SK-N-SH treated with all-trans-retinoic acid at 6 μM for 48 hours (cell line): ENCODE results near the gene TBKBP1.

Source experiments
- ATAC-seq: fragments of 200-7000 bp; cut with Tn5 transposase; 3 replicates; pipeline ENCODE4 v1.9.1; 2020; ENCODE audit warnings: mild to moderate bottlenecking, moderate library complexity
- ARNTL ChIP-seq: fragments of 450-650 bp; formaldehyde crosslinking; IDR thresholded peaks from 2 replicates; pipeline ENCODE4 v1.5.0; 2020; ENCODE audit warnings: low read depth, mild to moderate bottlenecking, moderate library complexity, borderline replicate concordance
- BACH2 ChIP-seq: fragments of 250-450 bp; sonication (Bioruptor Pico); IDR thresholded peaks from 2 replicates; pipeline ENCODE4 v1.9.0; 2021; ENCODE audit warnings: mild to moderate bottlenecking, borderline replicate concordance
- CSDC2 ChIP-seq: fragments of 250-450 bp; sonication (Bioruptor Pico); IDR thresholded peaks from 2 replicates; pipeline ENCODE4 v1.5.0; 2020; ENCODE audit warnings: mild to moderate bottlenecking, moderate library complexity
- ESRRG ChIP-seq: fragments of 250-450 bp; sonication (Bioruptor Pico); IDR thresholded peaks from 2 replicates; pipeline ENCODE4 v1.6.1; 2021; ENCODE audit warnings: mild to moderate bottlenecking
- GLIS3 ChIP-seq: fragments of 250-450 bp; sonication (Bioruptor Pico); IDR thresholded peaks from 2 replicates; pipeline ENCODE4 v1.5.0; 2020; ENCODE audit warnings: mild to moderate bottlenecking, moderate library complexity
- ISL1 ChIP-seq: fragments of 250-450 bp; sonication (Bioruptor Pico); IDR thresholded peaks from 2 replicates; pipeline ENCODE4 v2.1.2; 2022; ENCODE audit warnings: mild to moderate bottlenecking, moderate library complexity
- PPARA ChIP-seq: fragments of 250-450 bp; sonication (Bioruptor Pico); IDR thresholded peaks from 2 replicates; pipeline ENCODE4 v1.5.0; 2020; ENCODE audit warnings: mild to moderate bottlenecking, borderline replicate concordance
- RARB ChIP-seq: fragments of 250-450 bp; sonication (Bioruptor Pico); IDR thresholded peaks from 2 replicates; pipeline ENCODE4 v1.8.0; 2021; ENCODE audit warnings: mild to moderate bottlenecking, moderate library complexity
- SNAI2 ChIP-seq: fragments of 250-450 bp; sonication (Bioruptor Pico); IDR thresholded peaks from 2 replicates; pipeline ENCODE4 v1.5.0; 2020; ENCODE audit warnings: mild to moderate bottlenecking, moderate library complexity
- TCF4 ChIP-seq: fragments of 250-450 bp; sonication (Bioruptor Pico); IDR thresholded peaks from 2 replicates; pipeline ENCODE4 v1.8.0; 2021; ENCODE audit warnings: mild to moderate bottlenecking, moderate library complexity, borderline replicate concordance
- TOX ChIP-seq: fragments of 250-450 bp; sonication (Bioruptor Pico); IDR thresholded peaks from 2 replicates; pipeline ENCODE4 v1.8.0; 2021; ENCODE audit warnings: mild to moderate bottlenecking, moderate library complexity, borderline replicate concordance
- ZC3H10 ChIP-seq: fragments of 250-450 bp; sonication (Bioruptor Pico); IDR thresholded peaks from 2 replicates; pipeline ENCODE4 v1.5.1; 2021; ENCODE audit warnings: mild to moderate bottlenecking, moderate library complexity
- ZFP3 ChIP-seq: fragments of 250-450 bp; sonication (Bioruptor Pico); IDR thresholded peaks from 2 replicates; pipeline ENCODE4 v1.5.0; 2020; ENCODE audit warnings: mild to moderate bottlenecking, moderate library complexity
- ZFP30 ChIP-seq: fragments of 450-650 bp; formaldehyde crosslinking; IDR thresholded peaks from 2 replicates; pipeline ENCODE4 v1.5.0; 2022; ENCODE audit warnings: mild to moderate bottlenecking, moderate library complexity
- ZNF565 ChIP-seq: fragments of 450-650 bp; formaldehyde crosslinking; conservative IDR thresholded peaks from 2 replicates; pipeline ENCODE4 v1.5.0; 2020; ENCODE audit warnings: low read depth, mild to moderate bottlenecking, moderate library complexity
- ZNF70 ChIP-seq: fragments of 450-650 bp; formaldehyde crosslinking; IDR thresholded peaks from 2 replicates; pipeline ENCODE4 v1.5.0; 2020; ENCODE audit warnings: mild to moderate bottlenecking, moderate library complexity
- TF ChIP-seq, protein P1 (sequence below): fragments of 250-450 bp; sonication (Bioruptor Pico); IDR thresholded peaks from 2 replicates; pipeline ENCODE4 v1.5.0; 2020; ENCODE audit warnings: mild to moderate bottlenecking, moderate library complexity
- TF ChIP-seq, protein P2 (sequence below): fragments of 250-450 bp; sonication (Bioruptor Pico); IDR thresholded peaks from 2 replicates; pipeline ENCODE4 v1.8.0; 2021; ENCODE audit warnings: low read depth, mild to moderate bottlenecking, moderate library complexity, borderline replicate concordance
- TF ChIP-seq, protein P3 (sequence below): fragments of 250-450 bp; sonication (Bioruptor Pico); IDR thresholded peaks from 2 replicates; pipeline ENCODE4 v1.5.1; 2021; ENCODE audit warnings: mild to moderate bottlenecking, moderate library complexity
- TF ChIP-seq, protein P4 (sequence below): fragments of 250-450 bp; sonication (Bioruptor Pico); IDR thresholded peaks from 2 replicates; pipeline ENCODE4 v1.8.0; 2020; ENCODE audit warnings: mild to moderate bottlenecking, moderate library complexity, borderline replicate concordance

TBKBP1 gene

DNA sequence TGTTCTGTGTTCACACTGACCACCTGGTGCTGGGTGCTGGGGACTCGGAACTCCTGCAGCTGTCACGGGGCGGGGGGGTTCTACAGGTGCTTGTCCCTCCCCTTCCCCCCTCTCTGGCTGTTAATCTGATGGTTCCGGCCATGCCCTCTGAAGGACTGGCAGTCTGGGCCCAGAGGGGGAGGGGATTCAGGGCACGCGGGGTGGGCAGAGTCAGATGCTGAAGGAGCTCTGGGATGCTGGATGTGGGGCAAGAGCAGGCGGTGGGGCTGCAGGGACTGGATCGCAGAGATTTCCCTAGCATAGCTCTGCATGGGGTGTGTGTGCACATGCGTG lies 33.7 kb downstream of the TBKBP1 start (continued):
- TF ChIP-seq, protein P1, sequence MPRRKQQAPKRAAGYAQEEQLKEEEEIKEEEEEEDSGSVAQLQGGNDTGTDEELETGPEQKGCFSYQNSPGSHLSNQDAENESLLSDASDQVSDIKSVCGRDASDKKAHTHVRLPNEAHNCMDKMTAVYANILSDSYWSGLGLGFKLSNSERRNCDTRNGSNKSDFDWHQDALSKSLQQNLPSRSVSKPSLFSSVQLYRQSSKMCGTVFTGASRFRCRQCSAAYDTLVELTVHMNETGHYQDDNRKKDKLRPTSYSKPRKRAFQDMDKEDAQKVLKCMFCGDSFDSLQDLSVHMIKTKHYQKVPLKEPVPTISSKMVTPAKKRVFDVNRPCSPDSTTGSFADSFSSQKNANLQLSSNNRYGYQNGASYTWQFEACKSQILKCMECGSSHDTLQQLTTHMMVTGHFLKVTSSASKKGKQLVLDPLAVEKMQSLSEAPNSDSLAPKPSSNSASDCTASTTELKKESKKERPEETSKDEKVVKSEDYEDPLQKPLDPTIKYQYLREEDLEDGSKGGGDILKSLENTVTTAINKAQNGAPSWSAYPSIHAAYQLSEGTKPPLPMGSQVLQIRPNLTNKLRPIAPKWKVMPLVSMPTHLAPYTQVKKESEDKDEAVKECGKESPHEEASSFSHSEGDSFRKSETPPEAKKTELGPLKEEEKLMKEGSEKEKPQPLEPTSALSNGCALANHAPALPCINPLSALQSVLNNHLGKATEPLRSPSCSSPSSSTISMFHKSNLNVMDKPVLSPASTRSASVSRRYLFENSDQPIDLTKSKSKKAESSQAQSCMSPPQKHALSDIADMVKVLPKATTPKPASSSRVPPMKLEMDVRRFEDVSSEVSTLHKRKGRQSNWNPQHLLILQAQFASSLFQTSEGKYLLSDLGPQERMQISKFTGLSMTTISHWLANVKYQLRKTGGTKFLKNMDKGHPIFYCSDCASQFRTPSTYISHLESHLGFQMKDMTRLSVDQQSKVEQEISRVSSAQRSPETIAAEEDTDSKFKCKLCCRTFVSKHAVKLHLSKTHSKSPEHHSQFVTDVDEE (CRISPR knock-in tag), result no peak
- TF ChIP-seq ZFP3 (no peak), ZNF70 (CRISPR knock-in tag) (no peak), ISL1 (CRISPR knock-in tag) (no peak), RARB (no peak), CSDC2 (CRISPR knock-in tag) (no peak)

DNA sequence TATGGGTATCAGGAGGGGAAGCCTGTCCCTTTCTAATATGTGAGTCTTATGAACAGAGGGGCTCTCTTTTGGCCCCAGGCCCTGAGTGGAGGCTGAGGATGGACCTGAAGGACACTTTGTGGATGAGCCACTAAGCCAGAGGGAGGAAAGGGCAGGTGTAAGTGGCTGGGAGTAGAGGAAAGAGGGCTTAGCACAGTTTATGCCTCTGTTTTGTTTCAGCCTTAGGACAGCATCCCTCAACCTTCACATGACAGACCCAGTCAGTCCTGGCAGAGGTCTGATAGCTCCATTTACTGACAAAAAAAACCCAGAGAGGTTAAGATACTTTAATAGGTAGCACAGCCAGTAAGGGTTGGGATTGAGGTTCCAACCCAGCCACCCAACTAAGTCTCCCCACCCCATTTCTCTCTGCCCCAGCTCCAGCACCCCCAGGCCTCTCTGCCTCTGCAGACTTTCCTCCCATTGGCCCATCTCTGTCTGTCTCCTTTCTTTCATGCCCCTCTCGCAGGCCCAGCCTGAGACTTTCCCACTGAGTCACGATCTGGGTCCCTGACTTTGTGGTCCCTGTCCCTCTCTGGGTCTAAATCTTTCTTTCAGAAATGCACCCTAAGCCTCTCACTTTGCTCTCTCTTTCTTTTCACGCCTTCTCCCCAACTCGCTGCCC lies 34.4 kb downstream of the TBKBP1 start:
- ATAC-seq, result no peak
- TF ChIP-seq, protein P1 (CRISPR knock-in tag), result no peak
- TF ChIP-seq ZFP3 (no peak), BACH2 (CRISPR knock-in tag) (no peak), PPARA (CRISPR knock-in tag) (no peak), ZNF565 (no peak), ZNF70 (CRISPR knock-in tag) (no peak), RARB (no peak), SNAI2 (CRISPR knock-in tag) (no peak), TOX (CRISPR knock-in tag) (no peak), ZC3H10 (CRISPR knock-in tag) (no peak)
- TF ChIP-seq, protein P2, sequence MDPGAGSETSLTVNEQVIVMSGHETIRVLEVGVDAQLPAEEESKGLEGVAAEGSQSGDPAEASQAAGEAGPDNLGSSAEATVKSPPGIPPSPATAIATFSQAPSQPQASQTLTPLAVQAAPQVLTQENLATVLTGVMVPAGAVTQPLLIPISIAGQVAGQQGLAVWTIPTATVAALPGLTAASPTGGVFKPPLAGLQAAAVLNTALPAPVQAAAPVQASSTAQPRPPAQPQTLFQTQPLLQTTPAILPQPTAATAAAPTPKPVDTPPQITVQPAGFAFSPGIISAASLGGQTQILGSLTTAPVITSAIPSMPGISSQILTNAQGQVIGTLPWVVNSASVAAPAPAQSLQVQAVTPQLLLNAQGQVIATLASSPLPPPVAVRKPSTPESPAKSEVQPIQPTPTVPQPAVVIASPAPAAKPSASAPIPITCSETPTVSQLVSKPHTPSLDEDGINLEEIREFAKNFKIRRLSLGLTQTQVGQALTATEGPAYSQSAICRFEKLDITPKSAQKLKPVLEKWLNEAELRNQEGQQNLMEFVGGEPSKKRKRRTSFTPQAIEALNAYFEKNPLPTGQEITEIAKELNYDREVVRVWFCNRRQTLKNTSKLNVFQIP, result no peak

DNA sequence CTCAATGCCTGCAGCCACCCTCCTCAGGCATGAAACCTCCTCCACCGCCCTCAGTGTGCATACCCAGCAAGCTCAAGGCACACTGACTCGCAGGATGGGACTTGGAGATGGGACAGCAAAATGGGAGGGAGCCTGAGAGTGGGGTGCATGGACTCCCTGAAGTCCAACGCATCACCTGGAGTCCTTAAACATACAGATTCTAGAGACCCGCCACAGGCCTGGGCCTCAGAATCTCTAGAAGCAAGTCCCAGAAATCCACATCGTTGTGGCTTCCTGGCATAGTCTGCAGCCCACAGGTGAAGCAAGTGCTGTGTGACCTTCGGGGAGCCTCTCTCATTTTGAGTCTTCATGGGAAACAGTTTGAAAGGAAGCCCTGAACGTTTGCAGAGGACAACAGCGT lies 35.5 kb downstream of the TBKBP1 start:
- TF ChIP-seq SNAI2 (CRISPR knock-in tag) (no peak), RARB (no peak), ZFP30 (no peak), ARNTL (CRISPR knock-in tag) (no peak), ZNF565 (no peak), CSDC2 (CRISPR knock-in tag) (no peak), ISL1 (CRISPR knock-in tag) (no peak), TCF4 (CRISPR knock-in tag) (no peak), BACH2 (CRISPR knock-in tag) (no peak), TOX (CRISPR knock-in tag) (no peak), ESRRG (CRISPR knock-in tag) (no peak), PPARA (CRISPR knock-in tag) (no peak), GLIS3 (CRISPR knock-in tag) (no peak)
- TF ChIP-seq, protein P2, result no peak
- TF ChIP-seq, protein P3, sequence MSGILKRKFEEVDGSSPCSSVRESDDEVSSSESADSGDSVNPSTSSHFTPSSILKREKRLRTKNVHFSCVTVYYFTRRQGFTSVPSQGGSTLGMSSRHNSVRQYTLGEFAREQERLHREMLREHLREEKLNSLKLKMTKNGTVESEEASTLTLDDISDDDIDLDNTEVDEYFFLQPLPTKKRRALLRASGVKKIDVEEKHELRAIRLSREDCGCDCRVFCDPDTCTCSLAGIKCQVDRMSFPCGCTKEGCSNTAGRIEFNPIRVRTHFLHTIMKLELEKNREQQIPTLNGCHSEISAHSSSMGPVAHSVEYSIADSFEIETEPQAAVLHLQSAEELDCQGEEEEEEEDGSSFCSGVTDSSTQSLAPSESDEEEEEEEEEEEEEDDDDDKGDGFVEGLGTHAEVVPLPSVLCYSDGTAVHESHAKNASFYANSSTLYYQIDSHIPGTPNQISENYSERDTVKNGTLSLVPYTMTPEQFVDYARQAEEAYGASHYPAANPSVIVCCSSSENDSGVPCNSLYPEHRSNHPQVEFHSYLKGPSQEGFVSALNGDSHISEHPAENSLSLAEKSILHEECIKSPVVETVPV (CRISPR knock-in tag), result no peak
- TF ChIP-seq, protein P4, sequence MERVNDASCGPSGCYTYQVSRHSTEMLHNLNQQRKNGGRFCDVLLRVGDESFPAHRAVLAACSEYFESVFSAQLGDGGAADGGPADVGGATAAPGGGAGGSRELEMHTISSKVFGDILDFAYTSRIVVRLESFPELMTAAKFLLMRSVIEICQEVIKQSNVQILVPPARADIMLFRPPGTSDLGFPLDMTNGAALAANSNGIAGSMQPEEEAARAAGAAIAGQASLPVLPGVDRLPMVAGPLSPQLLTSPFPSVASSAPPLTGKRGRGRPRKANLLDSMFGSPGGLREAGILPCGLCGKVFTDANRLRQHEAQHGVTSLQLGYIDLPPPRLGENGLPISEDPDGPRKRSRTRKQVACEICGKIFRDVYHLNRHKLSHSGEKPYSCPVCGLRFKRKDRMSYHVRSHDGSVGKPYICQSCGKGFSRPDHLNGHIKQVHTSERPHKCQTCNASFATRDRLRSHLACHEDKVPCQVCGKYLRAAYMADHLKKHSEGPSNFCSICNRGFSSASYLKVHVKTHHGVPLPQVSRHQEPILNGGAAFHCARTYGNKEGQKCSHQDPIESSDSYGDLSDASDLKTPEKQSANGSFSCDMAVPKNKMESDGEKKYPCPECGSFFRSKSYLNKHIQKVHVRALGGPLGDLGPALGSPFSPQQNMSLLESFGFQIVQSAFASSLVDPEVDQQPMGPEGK (CRISPR knock-in tag), result no peak
- no peak for ATAC-seq
